HCT116 (cell line): ENCODE results near the gene OR5K2. TPM values are rescaled to one million over a fixed set of nuclear protein-coding genes. Genes with fewer than 3 reads are reported as not detected.

ENCODE experiments used
- ATAC-seq: fragments of 200-7000 bp; cut with Tn5 transposase; 2 replicates; pipeline ENCODE4 v1.9.1; 2020; ENCODE audit warnings: mild to moderate bottlenecking, moderate library complexity
- BruUV-seq: library from RNA; stranded (reverse); fragments of 400-500 nt; replicated peaks from 2 replicates; lab custom pipeline; 2021; lab: Mats Ljungman, UMichigan
- CTCF ChIA-PET: fragments of 300-600 bp; sonication (Branson Sonifier 250); formaldehyde crosslinking; loops from one replicate; lab custom pipeline; 2021; ENCODE audit warnings: antibody characterized with exemption; lab: Charles Lee
- POLR2A ChIA-PET: fragments of 300-600, 350-600 bp; sonication (Branson Sonifier 250); formaldehyde crosslinking; loops from one replicate; lab custom pipeline; 2021; ENCODE audit warnings: antibody characterized with exemption; lab: Charles Lee
- RAD21 ChIA-PET, 2 experiments: fragments of 300-600 bp; sonication (Branson Sonifier 250); formaldehyde crosslinking; loops; one replicate each; lab custom pipeline; 2023; ENCODE audit warnings: low total read pairs in 2 of 2; ENCODE audit not compliant: uncharacterized antibody in 2 of 2, unreplicated experiment in 2 of 2, low non-redundant PET in 1 of 2; lab: Charles Lee
- DNase-seq: peaks from one replicate; pipeline ENCODE4 v3.0.0-alpha.2; 2010; ENCODE audit warnings: low read depth, low spot score
- H2AFZ ChIP-seq: fragments of 200-600 bp; shearing (Covaris generic), sonication (generic); 2 replicates; pipeline ENCODE4 v1.6.1; 2017; ENCODE audit warnings: low read depth, mixed run types, mixed read lengths, antibody characterized with exemption, low read length; ENCODE audit not compliant: poor library complexity, severe bottlenecking
- H3K27ac ChIP-seq: 2 replicates; pipeline ENCODE4 v1.5.1; 2012; ENCODE audit warnings: low read depth, low read length
- H3K27me3 ChIP-seq: fragments of 200-600 bp; sonication (generic); 2 replicates; pipeline ENCODE4 v1.6.1; 2016; ENCODE audit warnings: mixed run types, low read length, mixed read lengths; ENCODE audit not compliant: insufficient read depth
- H3K36me3 ChIP-seq, 2 experiments: fragments of 200-500 bp in 1 of 2; fragments of 200-600 bp in 1 of 2; sonication (Bioruptor generic) in 1 of 2; sonication (generic) in 1 of 2; 2 replicates each; pipeline versions ENCODE4 v1.5.1 to v1.6.1; 2014 to 2016; ENCODE audit warnings: low read length in 2 of 2, inconsistent platforms in 1 of 2, mixed read lengths in 1 of 2, mixed run types in 1 of 2; ENCODE audit not compliant: insufficient read depth in 2 of 2, control insufficient read depth in 1 of 2
- H3K4me1 ChIP-seq, 2 experiments: fragments of 200-600 bp in 1 of 2; sonication (generic) in 1 of 2; 2 replicates each; pipeline versions ENCODE4 v1.5.1 to v1.6.1; 2012 to 2017; ENCODE audit warnings: low read length in 2 of 2, inconsistent platforms in 1 of 2, mild to moderate bottlenecking in 1 of 2, mixed read lengths in 1 of 2, mixed run types in 1 of 2, moderate library complexity in 1 of 2; ENCODE audit not compliant: insufficient read depth in 2 of 2, control insufficient read depth in 1 of 2
- H3K4me2 ChIP-seq: fragments of 200-600 bp; sonication (generic); 2 replicates; pipeline ENCODE4 v1.6.1; 2017; ENCODE audit warnings: mixed run types, low read length, mixed read lengths
- H3K4me3 ChIP-seq, 2 experiments: fragments of 200-600 bp in 1 of 2; sonication (generic) in 1 of 2; replicated peaks in 1 of 2; 2 replicates each; pipeline ENCODE4 v1.5.1; 2011 to 2016; ENCODE audit warnings: low read length in 2 of 2, control low read depth in 1 of 2, low read depth in 1 of 2, mild to moderate bottlenecking in 1 of 2, mixed read lengths in 1 of 2, mixed run types in 1 of 2
- H3K79me2 ChIP-seq: fragments of 200-600 bp; sonication (generic); 2 replicates; pipeline ENCODE4 v1.6.1; 2017; ENCODE audit warnings: mild to moderate bottlenecking, mixed run types, low read length, moderate library complexity, mixed read lengths; ENCODE audit not compliant: insufficient read depth
- H3K9ac ChIP-seq: fragments of 200-600 bp; sonication (generic); 2 replicates; pipeline ENCODE4 v1.6.1; 2016; ENCODE audit warnings: low read length, mixed read lengths
- H3K9me2 ChIP-seq: fragments of 200-600 bp; sonication (generic), shearing (Covaris generic); 2 replicates; pipeline ENCODE4 v1.6.1; 2017; ENCODE audit warnings: mixed run types, mild to moderate bottlenecking, moderate library complexity; ENCODE audit not compliant: insufficient read depth
- H3K9me3 ChIP-seq, 2 experiments: fragments of 200-500 bp in 1 of 2; fragments of 200-600 bp in 1 of 2; sonication (Bioruptor generic) in 1 of 2; sonication (generic) in 1 of 2; 2 replicates each; pipeline ENCODE4 v1.6.1; 2014 to 2017; ENCODE audit warnings: low read length in 2 of 2, mixed read lengths in 2 of 2, inconsistent platforms in 1 of 2, low read depth in 1 of 2, mild to moderate bottlenecking in 1 of 2, mixed run types in 1 of 2, moderate library complexity in 1 of 2; ENCODE audit not compliant: control insufficient read depth in 1 of 2, insufficient read depth in 1 of 2
- H4K20me1 ChIP-seq: fragments of 200-600 bp; sonication (generic), shearing (Covaris generic); 2 replicates; pipeline ENCODE4 v1.6.1; 2017; ENCODE audit warnings: mixed run types, mild to moderate bottlenecking, moderate library complexity; ENCODE audit not compliant: insufficient read depth
- CEBPB ChIP-seq: IDR thresholded peaks from 2 replicates; pipeline ENCODE4 v1.6.1; 2012; ENCODE audit warnings: low read depth
- CTCF ChIP-seq, 3 experiments: fragments of 200-600 bp in 1 of 3; sonication (generic) in 1 of 3; IDR thresholded peaks in 2 of 3; conservative IDR thresholded peaks in 1 of 3; 2 replicates each; pipeline ENCODE4 v1.5.1; 2012 to 2017; ENCODE audit warnings: low read depth in 2 of 3, low read length in 2 of 3, antibody characterized with exemption in 1 of 3, borderline replicate concordance in 1 of 3, control low read depth in 1 of 3, mild to moderate bottlenecking in 1 of 3, mixed read lengths in 1 of 3, mixed run types in 1 of 3, moderate library complexity in 1 of 3; ENCODE audit not compliant: insufficient read depth in 1 of 3
- ELF1 ChIP-seq: IDR thresholded peaks from 2 replicates; pipeline ENCODE4 v1.6.1; 2012; ENCODE audit warnings: low read depth, borderline replicate concordance
- FOSL1 ChIP-seq: IDR thresholded peaks from 2 replicates; pipeline ENCODE4 v1.6.1; 2012; ENCODE audit warnings: low read depth
- JUND ChIP-seq: IDR thresholded peaks from 2 replicates; pipeline ENCODE4 v1.6.1; 2012
- RAD21 ChIP-seq: IDR thresholded peaks from 2 replicates; pipeline ENCODE4 v1.6.1; 2012; ENCODE audit warnings: low read depth, mild to moderate bottlenecking
- SIN3A ChIP-seq: IDR thresholded peaks from 2 replicates; pipeline ENCODE4 v1.6.1; 2012; ENCODE audit warnings: low read depth
- intact Hi-C: fragments of 100-400 bp; cut with micrococcal nuclease; formaldehyde crosslinking; loops from 2 replicates; pipeline ENCODE4 v1.10.0; 2022
- total RNA-seq: library from RNA; stranded (reverse); gene quantifications from one replicate; pipeline ENCODE4 v1.2.1, GENCODE V29; 2021; ENCODE audit not compliant: unreplicated experiment

The OR5K2 gene
- total RNA-seq, 1 experiment from 2014 or later: not detected

GRCh38 chr3:98482717-98483482 lies 14.6 kb upstream of the OR5K2 start (continued):
- TF ChIP-seq CTCF (IDR thresholded peaks at IDR 0.05 in 2 of 3, conservative IDR thresholded peaks at IDR 0.05 in 1 of 3; ENCODE audit: borderline replicate concordance in 1 of 3, insufficient read depth in 1 of 3, low read depth in 2 of 3, low read length in 2 of 3): no peak
- no peak for TF ChIP-seq RAD21
- TF ChIP-seq ELF1: no peak
- 0 out of 2 replicates have a peak, but pooled peaks have one; percentile 26 for TF ChIP-seq SIN3A
- TF ChIP-seq FOSL1: peak; percentile 4; the same call in 1 of the 2 replicates
- TF ChIP-seq, all 23 proteins: peak for 8

DNA sequence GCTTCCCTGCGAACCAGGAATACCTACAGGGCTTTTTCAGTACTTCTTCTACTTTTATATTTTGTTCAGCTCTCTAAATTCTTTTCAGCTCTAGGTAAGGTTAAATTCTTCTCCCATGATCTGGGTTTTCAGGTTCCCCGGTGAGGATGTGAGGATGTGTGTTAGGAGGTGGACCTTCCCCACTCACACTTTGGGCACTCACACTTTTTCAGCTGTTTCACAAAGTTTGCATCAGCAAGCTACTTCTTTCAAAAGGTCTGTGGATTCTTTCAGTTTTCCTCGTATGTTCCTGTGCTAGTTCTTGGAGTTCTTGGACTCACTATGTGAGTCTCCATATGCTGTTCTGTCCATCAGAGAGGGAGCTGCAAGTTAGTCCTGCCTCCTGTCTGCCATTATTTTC lies 13.9 kb upstream of the OR5K2 start:
- ChIA-PET CTCF (interaction anchor here (1.4 kb wide), 1 partner anchor 32 kb away, joined by 3 read pairs; no protein-coding TSS in a partner anchor), POLR2A (interaction anchor here (0.8 to 3.1 kb wide), 10 partner anchors 18 to 82 kb away, joined by 3 to 12 read pairs (median 3); partner anchors contain the start of genes CLDND1 and OR5K1), RAD21 (no interaction called here)
- H3K9ac ChIP-seq: peak overlapping the region; percentile 34
- H3K4me2 ChIP-seq: peak overlapping the region; percentile 62
- peak overlapping the region; percentile 55 for H3K27ac ChIP-seq
- no peaks in the 10 kb centered on the region for H3K27me3 ChIP-seq
- H3K4me3 ChIP-seq: peak overlapping the region in 1 of 2 experiments; percentile 10; a peak in 1 of 4 replicates
- no peak for TF ChIP-seq JUND
- 0 out of 2 replicates have a peak, but pooled peaks have one; percentile 4 for TF ChIP-seq RAD21
- TF ChIP-seq CEBPB: peak; percentile 82
- H3K9me3 ChIP-seq: no peaks in the 10 kb centered on the region; a peak in 1 of 4 replicates
- H2AFZ ChIP-seq: peak overlapping the region; percentile 85
- peak; percentile 37 for DNase-seq
- no peaks in the 10 kb centered on the region for H4K20me1 ChIP-seq
- intact Hi-C loops: no loop called here
- H3K9me2 ChIP-seq: no peaks in the 10 kb centered on the region
- no peaks in the 10 kb centered on the region for H3K36me3 ChIP-seq
- BruUV-seq: TSS peak; percentile 91
- peaks cover 19 to 21% of the 10 kb centered on the region in 2 experiments for H3K4me1 ChIP-seq
- peak; percentile 19; the same call in 1 of the 2 replicates for ATAC-seq
- H3K79me2 ChIP-seq: no peaks in the 10 kb centered on the region
